ENCODE data around the gene HJV. TPM values are rescaled to one million over a fixed set of nuclear protein-coding genes. Genes with fewer than 3 reads are reported as not detected.

Gene HJV
- total RNA-seq, 1 donor from 2014 or later, result not detected

- Mint-ChIP-seq H3K36me3 (ENCODE audit: low read depth) (no peaks in the 10 kb centered on the region), H3K27me3 (ENCODE audit: low read depth) (no peaks in the 10 kb centered on the region), H3K4me1 (peaks cover 11% of the 10 kb centered on the region), H3K4me3 (no peak overlapping the region), H3K9me3 (no peaks in the 10 kb centered on the region), H3K27ac (ENCODE audit: unreplicated experiment) (no peak overlapping the region)
- TF ChIP-seq CTCF (conservative IDR thresholded peaks at IDR 0.05), result no peak
- DNase-seq (ENCODE audit: low read depth, low spot score), result no peak
Measured at GRCh38 chr1:145977016-145977415, 44.5 kb downstream of the HJV start.

- DNase-seq (ENCODE audit: low read depth, low spot score), result no peak
- Mint-ChIP-seq H3K4me1 (peaks cover 11% of the 10 kb centered on the region), H3K9me3 (no peaks in the 10 kb centered on the region), H3K27me3 (ENCODE audit: low read depth) (no peaks in the 10 kb centered on the region), H3K36me3 (ENCODE audit: low read depth) (no peaks in the 10 kb centered on the region), H3K4me3 (no peak overlapping the region), H3K27ac (ENCODE audit: unreplicated experiment) (no peak overlapping the region)
- TF ChIP-seq CTCF (conservative IDR thresholded peaks at IDR 0.05), result no peak
Measured at GRCh38 chr1:145975216-145975615, 46.3 kb downstream of the HJV start.

GRCh38 chr1:145974721-145975120 is 46.8 kb downstream of the HJV start:
- no peak for TF ChIP-seq CTCF (conservative IDR thresholded peaks at IDR 0.05)
- H3K27me3 Mint-ChIP-seq (ENCODE audit: low read depth), result no peaks in the 10 kb centered on the region
- no peaks in the 10 kb centered on the region for H3K9me3 Mint-ChIP-seq
- no peak overlapping the region for H3K4me3 Mint-ChIP-seq
- H3K4me1 Mint-ChIP-seq, result peaks cover 11% of the 10 kb centered on the region
- no peaks in the 10 kb centered on the region for H3K36me3 Mint-ChIP-seq (ENCODE audit: low read depth)
- no peak overlapping the region for H3K27ac Mint-ChIP-seq (ENCODE audit: unreplicated experiment)
- no peak for DNase-seq (ENCODE audit: low read depth, low spot score)

- Mint-ChIP-seq H3K4me1 (peaks cover 11% of the 10 kb centered on the region), H3K9me3 (peaks cover 3% of the 10 kb centered on the region), H3K4me3 (no peak overlapping the region), H3K27me3 (ENCODE audit: low read depth) (no peaks in the 10 kb centered on the region), H3K36me3 (ENCODE audit: low read depth) (peaks cover 3% of the 10 kb centered on the region), H3K27ac (ENCODE audit: unreplicated experiment) (no peak overlapping the region)
- no peak for TF ChIP-seq CTCF (conservative IDR thresholded peaks at IDR 0.05)
- no peak for DNase-seq (ENCODE audit: low read depth, low spot score)
Measured at GRCh38 chr1:145972580-145972979, 49.0 kb downstream of the HJV start.

Other genes starting within 250 kb of the HJV start
- 12.5 and 13.4 TPM in 2 replicates for gene RNF115, start 197.6 kb downstream of the HJV start, total RNA-seq
- 38.4 and 38.5 TPM in 2 replicates for gene POLR3C, start 197.5 kb downstream of the HJV start, total RNA-seq
- gene NUDT17, start 176.1 kb downstream of the HJV start, total RNA-seq, result 4.5 TPM in 2 replicates
- gene PIAS3, start 162.7 kb downstream of the HJV start, total RNA-seq, result 35.1 and 38.7 TPM in 2 replicates
- gene ANKRD35, start 135.9 kb downstream of the HJV start, total RNA-seq, result 0.07 and 0.11 TPM in 2 replicates
- gene ITGA10, start 111.7 kb downstream of the HJV start, total RNA-seq, result 0.55 and 1.0 TPM in 2 replicates
- gene PEX11B, start 103.0 kb downstream of the HJV start, total RNA-seq, result 18.7 and 22.1 TPM in 2 replicates
- gene RBM8A, start 94.3 kb downstream of the HJV start, total RNA-seq, result 273 and 285 TPM in 2 replicates
- 36.0 and 37.5 TPM in 2 replicates for gene LIX1L, start 63.7 kb downstream of the HJV start, total RNA-seq
- 0.49 and 1.2 TPM in 2 replicates for gene ANKRD34A, start 57.2 kb downstream of the HJV start, total RNA-seq
- gene POLR3GL, start 57.0 kb downstream of the HJV start, total RNA-seq, result 14.6 and 15.5 TPM in 2 replicates
- 83.5 and 90.8 TPM in 2 replicates for gene TXNIP, start 25.2 kb downstream of the HJV start, total RNA-seq
- 2.1 and 2.2 TPM in 2 replicates for gene NBPF10, start 123.1 kb upstream of the HJV start, total RNA-seq
- 25.4 and 26.4 TPM in 2 replicates for gene NOTCH2NLA, start 207.3 kb upstream of the HJV start, total RNA-seq